RWPE1 (cell line): Measurements from ENCODE around the gene ARAP1.
A peak's percentile ranks its signal among the peaks of the same experiment; 100 is the strongest.

Experiments used
- CTCF ChIA-PET: fragments of 350-600 bp; sonication (Branson Sonifier 250); formaldehyde crosslinking; extraction: SDS; loops from one replicate; lab custom pipeline; 2021; lab: Yijun Ruan, JAX
- POLR2A ChIA-PET: fragments of 400-600 bp; formaldehyde crosslinking; extraction: SDS; loops from one replicate; lab custom pipeline; 2020; ENCODE audit warnings: antibody characterized with exemption; ENCODE audit not compliant: low non-redundant PET; lab: Yijun Ruan, JAX
- DNase-seq: peaks from one replicate; pipeline ENCODE4 v3.0.0; 2012; ENCODE audit warnings: low spot score
- H3K27ac ChIP-seq: fragments of 450-650 bp; 2 replicates; pipeline ENCODE4 v1.5.1; 2017
- CTCF ChIP-seq: fragments of 450-650 bp; conservative IDR thresholded peaks from 2 replicates; pipeline ENCODE4 v1.5.1; 2017; ENCODE audit warnings: low read depth, mild to moderate bottlenecking

ARAP1 gene

GRCh38 chr11:72716290-72716689 is 35.9 kb downstream of the ARAP1 start:
- ChIA-PET CTCF (interaction anchor here (0.7 kb wide), 1 partner anchor 97 kb away, joined by 4 read pairs; no protein-coding TSS in a partner anchor), POLR2A (no interaction called here)
- TF ChIP-seq CTCF, result no peak
- no peak for DNase-seq
- H3K27ac ChIP-seq, result 0 out of 2 replicates have a peak overlapping the region, but pooled peaks have one; percentile 26

GRCh38 chr11:72712841-72713240 is 39.4 kb downstream of the ARAP1 start:
- ChIA-PET POLR2A (no interaction called here), CTCF (no interaction called here)
- no peak for DNase-seq
- peak overlapping the region; percentile 13 for H3K27ac ChIP-seq
- no peak for TF ChIP-seq CTCF

GRCh38 chr11:72712168-72712751 is 39.9 kb downstream of the ARAP1 start:
- H3K27ac ChIP-seq, result peak overlapping the region; percentile 13
- DNase-seq, result no peak
- CTCF ChIA-PET, result no interaction called here

GRCh38 chr11:72711141-72711540 is 41.1 kb downstream of the ARAP1 start:
- POLR2A ChIA-PET, result no interaction called here
- H3K27ac ChIP-seq, result no peak overlapping the region
- CTCF ChIA-PET, result no interaction called here
- TF ChIP-seq CTCF, result no peak
- DNase-seq, result no peak

More at GRCh38 chr11:72712168-72712751, 39.9 kb downstream of the ARAP1 start:
- no peak for TF ChIP-seq CTCF
- POLR2A ChIA-PET, result no interaction called here

GRCh38 chr11:72710278-72710677 is 41.9 kb downstream of the ARAP1 start:
- CTCF ChIA-PET, result no interaction called here

More at GRCh38 chr11:72710278-72710677, 41.9 kb downstream of the ARAP1 start:
- no peak overlapping the region for H3K27ac ChIP-seq
- no peak for TF ChIP-seq CTCF
- POLR2A ChIA-PET, result no interaction called here
- no peak for DNase-seq
